ENCODE data around the gene CBFB. TPM values are rescaled to one million over a fixed set of nuclear protein-coding genes. Genes with fewer than 3 reads are reported as not detected.

The CBFB gene
- total RNA-seq, 3 donors from 2014 or later: 48.5 to 69.1 (median 52.3) TPM

DNA sequence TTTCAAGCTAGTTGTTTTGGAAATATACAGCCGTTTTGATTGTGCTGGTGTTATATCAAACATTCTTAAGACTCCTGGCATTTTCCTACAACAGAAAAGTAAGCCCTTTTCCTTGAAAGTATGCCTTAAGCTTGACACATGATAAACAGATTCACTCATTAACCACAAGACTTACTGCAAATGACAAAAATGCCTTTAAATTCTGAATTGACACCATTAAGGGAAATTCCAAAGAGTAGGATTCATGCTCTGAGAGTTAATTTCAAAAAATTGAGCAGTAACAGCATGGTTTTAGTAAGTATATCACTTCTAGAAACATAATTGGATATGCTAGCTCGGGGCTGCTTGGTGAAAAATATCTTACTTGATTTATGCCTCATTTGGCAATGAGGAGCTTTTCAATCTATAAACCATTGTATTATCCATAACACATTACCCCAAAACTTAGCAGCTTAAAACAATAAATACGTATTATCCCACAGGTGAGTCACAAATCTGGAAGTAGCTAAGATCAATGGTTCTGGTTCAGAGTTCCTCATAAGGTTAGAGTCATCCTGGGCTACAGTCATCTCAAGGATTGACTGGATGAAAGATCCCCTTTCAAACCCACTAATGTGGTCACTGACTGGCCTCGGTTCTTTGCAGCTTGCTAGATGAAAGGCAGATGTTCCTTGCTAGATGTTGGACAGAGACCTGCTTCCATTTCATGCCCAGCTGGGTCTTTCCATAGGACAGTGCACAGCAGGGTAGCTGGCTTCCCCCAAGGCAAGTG lies 72.5 kb downstream of the CBFB start:
- TF ChIP-seq, protein P1, sequence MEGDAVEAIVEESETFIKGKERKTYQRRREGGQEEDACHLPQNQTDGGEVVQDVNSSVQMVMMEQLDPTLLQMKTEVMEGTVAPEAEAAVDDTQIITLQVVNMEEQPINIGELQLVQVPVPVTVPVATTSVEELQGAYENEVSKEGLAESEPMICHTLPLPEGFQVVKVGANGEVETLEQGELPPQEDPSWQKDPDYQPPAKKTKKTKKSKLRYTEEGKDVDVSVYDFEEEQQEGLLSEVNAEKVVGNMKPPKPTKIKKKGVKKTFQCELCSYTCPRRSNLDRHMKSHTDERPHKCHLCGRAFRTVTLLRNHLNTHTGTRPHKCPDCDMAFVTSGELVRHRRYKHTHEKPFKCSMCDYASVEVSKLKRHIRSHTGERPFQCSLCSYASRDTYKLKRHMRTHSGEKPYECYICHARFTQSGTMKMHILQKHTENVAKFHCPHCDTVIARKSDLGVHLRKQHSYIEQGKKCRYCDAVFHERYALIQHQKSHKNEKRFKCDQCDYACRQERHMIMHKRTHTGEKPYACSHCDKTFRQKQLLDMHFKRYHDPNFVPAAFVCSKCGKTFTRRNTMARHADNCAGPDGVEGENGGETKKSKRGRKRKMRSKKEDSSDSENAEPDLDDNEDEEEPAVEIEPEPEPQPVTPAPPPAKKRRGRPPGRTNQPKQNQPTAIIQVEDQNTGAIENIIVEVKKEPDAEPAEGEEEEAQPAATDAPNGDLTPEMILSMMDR (IDR thresholded peaks at IDR 0.05): no peak
- no peak for TF ChIP-seq POLR2AphosphoS5 (IDR thresholded peaks at IDR 0.05)
- no peak for TF ChIP-seq POLR2A (IDR thresholded peaks at IDR 0.05)
- no peak overlapping the region for H3K27ac ChIP-seq
- intact Hi-C loops (cut with DNase I; ENCODE audit: low total_unique reads): no loop called here
- no peaks in the 10 kb centered on the region for H3K9me3 ChIP-seq
- H3K36me3 ChIP-seq: no peaks in the 10 kb centered on the region
- no peak for DNase-seq (ENCODE audit: low spot score in 2 of 2)
- H3K4me1 ChIP-seq: no peaks in the 10 kb centered on the region
- H3K27me3 ChIP-seq: no peaks in the 10 kb centered on the region
- H3K4me3 ChIP-seq: no peak overlapping the region

DNA sequence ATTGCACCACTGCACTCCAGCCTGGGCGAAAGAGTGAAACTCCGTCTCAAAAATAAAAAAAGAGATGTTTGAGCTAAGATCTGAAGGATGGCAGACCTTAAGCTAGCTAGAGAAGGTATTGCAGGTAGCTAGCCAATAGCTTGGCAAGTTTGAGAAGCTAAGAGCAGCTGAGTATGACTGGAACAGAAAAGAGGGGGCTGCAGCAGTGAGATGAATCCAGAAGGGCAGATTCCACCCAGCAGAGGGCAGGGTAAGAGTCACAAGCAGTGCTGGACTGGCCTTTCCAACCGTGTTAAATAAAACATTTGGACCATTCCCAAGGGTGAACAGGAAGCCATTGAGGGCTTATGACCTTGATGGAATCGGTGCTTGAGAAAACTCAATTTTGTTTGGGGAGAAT lies 75.1 kb downstream of the CBFB start:
- H3K4me1 ChIP-seq: no peaks in the 10 kb centered on the region
- no peaks in the 10 kb centered on the region for H3K36me3 ChIP-seq
- no peak for TF ChIP-seq POLR2A (IDR thresholded peaks at IDR 0.05)
- no peak for TF ChIP-seq POLR2AphosphoS5 (IDR thresholded peaks at IDR 0.05)
- TF ChIP-seq, protein P1 (IDR thresholded peaks at IDR 0.05): no peak
- no peak overlapping the region for H3K27ac ChIP-seq
- no peak for DNase-seq (ENCODE audit: low spot score in 2 of 2)
- intact Hi-C loops (cut with DNase I; ENCODE audit: low total_unique reads): no loop called here
- no peak overlapping the region for H3K4me3 ChIP-seq
- no peaks in the 10 kb centered on the region for H3K27me3 ChIP-seq
- no peaks in the 10 kb centered on the region for H3K9me3 ChIP-seq

DNA sequence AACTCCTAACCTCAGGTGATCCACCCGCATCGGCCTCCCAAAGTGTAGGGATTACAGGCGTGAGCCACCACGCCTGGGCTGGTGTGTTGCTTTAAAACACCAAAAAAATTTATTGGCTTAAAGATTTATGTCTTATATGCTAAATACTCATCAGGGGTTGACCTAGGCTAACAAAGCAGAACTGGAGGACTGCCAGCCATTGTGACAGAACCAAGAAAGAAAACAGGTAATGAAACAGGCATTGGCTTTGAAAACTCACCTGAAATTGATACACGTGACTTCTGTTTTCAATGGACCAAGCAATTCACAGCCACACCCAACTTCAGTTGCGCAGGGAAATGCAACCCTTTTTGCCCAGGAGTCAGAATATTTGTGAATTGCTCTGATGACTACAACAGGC lies 75.9 kb downstream of the CBFB start:
- Histone ChIP-seq H3K4me3 (no peak overlapping the region), H3K27ac (peak overlapping the region; percentile 53 to 57), H3K27me3 (no peaks in the 10 kb centered on the region), H3K36me3 (no peaks in the 10 kb centered on the region), H3K9me3 (no peaks in the 10 kb centered on the region), H3K4me1 (no peaks in the 10 kb centered on the region)
- no peak for TF ChIP-seq POLR2A (IDR thresholded peaks at IDR 0.05)
- TF ChIP-seq POLR2AphosphoS5 (IDR thresholded peaks at IDR 0.05): no peak
- TF ChIP-seq, protein P1 (IDR thresholded peaks at IDR 0.05): no peak
- DNase-seq (ENCODE audit: low spot score in 2 of 2): peak in 1 of 2 donors; percentile 34
- intact Hi-C loops (cut with DNase I; ENCODE audit: low total_unique reads): no loop called here

DNA sequence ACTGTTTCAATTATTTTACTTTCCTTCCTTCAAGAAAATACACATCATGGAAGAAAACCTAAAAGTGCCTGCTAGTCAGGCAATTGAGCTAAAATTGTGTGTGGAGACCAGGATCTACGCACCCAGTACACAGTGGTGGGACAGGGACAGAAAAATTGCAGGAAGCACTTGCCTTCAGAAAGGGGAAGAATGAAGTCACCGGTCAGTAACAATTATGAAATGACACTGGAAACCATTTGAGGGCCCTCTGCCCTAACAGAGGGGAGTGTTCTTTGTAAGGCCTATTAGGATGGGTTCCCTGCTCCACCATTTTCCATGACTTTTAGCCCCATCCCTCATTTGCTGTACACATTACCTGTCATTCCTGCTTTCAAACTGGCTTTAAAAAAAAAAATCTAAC lies 76.3 kb downstream of the CBFB start:
- Histone ChIP-seq H3K9me3 (no peaks in the 10 kb centered on the region), H3K36me3 (no peaks in the 10 kb centered on the region), H3K27me3 (no peaks in the 10 kb centered on the region), H3K4me1 (no peaks in the 10 kb centered on the region), H3K4me3 (no peak overlapping the region), H3K27ac (peak overlapping the region; percentile 53 to 57)
- DNase-seq (ENCODE audit: low spot score in 2 of 2): no peak
- intact Hi-C loops (cut with DNase I; ENCODE audit: low total_unique reads): no loop called here
- TF ChIP-seq POLR2AphosphoS5 (IDR thresholded peaks at IDR 0.05): no peak
- TF ChIP-seq, protein P1 (IDR thresholded peaks at IDR 0.05): no peak
- TF ChIP-seq POLR2A (IDR thresholded peaks at IDR 0.05): no peak

DNA sequence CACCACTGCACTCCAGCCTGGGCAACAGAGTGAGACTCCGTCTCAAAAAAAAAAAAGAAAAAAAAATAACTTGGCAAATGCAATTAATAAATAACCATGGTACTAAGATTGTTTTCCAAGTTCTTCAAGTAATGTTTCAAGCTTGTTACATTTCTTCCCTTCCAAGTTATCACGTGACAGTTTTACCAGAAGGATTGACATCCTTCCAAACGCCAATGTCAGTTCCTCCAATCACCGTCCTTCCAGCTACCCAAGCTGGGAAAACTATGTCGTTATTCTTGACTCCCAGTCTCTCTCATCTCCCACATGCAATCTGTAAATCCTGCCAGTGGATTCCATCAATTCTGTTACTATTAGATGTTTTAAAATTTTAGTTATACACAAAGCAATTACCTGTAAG lies 76.9 kb downstream of the CBFB start:
- Histone ChIP-seq H3K4me1 (peaks cover 0 to 4% of the 10 kb centered on the region in 2 donors), H3K27ac (peak overlapping the region; percentile 53 to 57), H3K36me3 (no peaks in the 10 kb centered on the region), H3K4me3 (no peak overlapping the region), H3K27me3 (no peaks in the 10 kb centered on the region), H3K9me3 (no peaks in the 10 kb centered on the region)
- TF ChIP-seq, protein P1 (IDR thresholded peaks at IDR 0.05): no peak
- TF ChIP-seq POLR2A (IDR thresholded peaks at IDR 0.05) (no peak), POLR2AphosphoS5 (IDR thresholded peaks at IDR 0.05) (no peak)
- DNase-seq (ENCODE audit: low spot score in 2 of 2): no peak
- intact Hi-C loops (cut with DNase I; ENCODE audit: low total_unique reads): loop anchor here (2.0 kb wide), 1 partner anchor 75 kb away; no protein-coding TSS in a partner anchor

Measured in breast epithelium (tissue), 4 donors.